NCI-H2196 treated with DMSO at 0.1 percent for 48 hours (cell line): ENCODE measurements around the gene CEL.

Experiments used
- DNase-seq: peaks from one replicate; lab custom pipeline; 2025; ENCODE audit not compliant: unreplicated experiment; lab: John Stamatoyannopoulos, UW

The CEL gene

GRCh38 chr9:133114886-133115603 lies 53.3 kb downstream of the CEL start:
- DNase-seq = no peak

- no peak for DNase-seq
Observed at GRCh38 chr9:133115604-133116345, 54.0 kb downstream of the CEL start.

GRCh38 chr9:133116346-133117231 lies 54.8 kb downstream of the CEL start:
- DNase-seq = no peak

GRCh38 chr9:133117271-133118178 lies 55.7 kb downstream of the CEL start:
- peak; percentile 17 for DNase-seq

GRCh38 chr9:133118179-133118520 lies 56.4 kb downstream of the CEL start:
- no peak for DNase-seq

GRCh38 chr9:133118568-133118967 lies 56.8 kb downstream of the CEL start:
- no peak for DNase-seq

- no peak for DNase-seq
Observed at GRCh38 chr9:133119103-133119845, 57.5 kb downstream of the CEL start.

GRCh38 chr9:133119846-133120500 lies 58.2 kb downstream of the CEL start:
- DNase-seq = no peak

GRCh38 chr9:133120501-133121197 lies 58.9 kb downstream of the CEL start:
- no peak for DNase-seq
